Transverse colon (tissue), 4 donors: ENCODE data around the gene FAM20A. TPM values are rescaled to one million over a fixed set of nuclear protein-coding genes. Genes with fewer than 3 reads are reported as not detected.
A peak's percentile ranks its signal among the peaks of the same experiment; 100 is the strongest.

Experiments used
- DNase-seq: peaks from one replicate; pipeline ENCODE4 v3.0.0-alpha.2; 2019
- H3K27ac ChIP-seq, 4 donors: fragments of 200-600 bp; sonication (generic); 2 replicates each; pipeline ENCODE4 v1.5.1; 2016 to 2018; ENCODE audit warnings: inconsistent platforms in 4 of 4
- H3K27me3 ChIP-seq: fragments of 200-600 bp; sonication (generic); 2 replicates; pipeline ENCODE4 v1.5.1; 2017; ENCODE audit warnings: inconsistent platforms
- H3K36me3 ChIP-seq, 4 donors: fragments of 200-600 bp; sonication (generic); 2 replicates each; pipeline ENCODE4 v1.5.1; 2017 to 2019; ENCODE audit warnings: inconsistent platforms in 4 of 4
- H3K4me1 ChIP-seq, 4 donors: fragments of 200-600 bp; sonication (generic); 2 replicates each; pipeline ENCODE4 v1.5.1; 2017 to 2020; ENCODE audit warnings: inconsistent platforms in 4 of 4
- H3K4me3 ChIP-seq, 4 donors: fragments of 200-600 bp; sonication (generic); 1 replicate in 1 of 4; 2 replicates in 3 of 4; pipeline versions ENCODE4 v1.5.1 to v1.6.1; 2017 to 2019; ENCODE audit warnings: inconsistent platforms in 4 of 4
- H3K9me3 ChIP-seq, 2 donors: fragments of 200-600 bp; sonication (generic); 2 replicates each; pipeline ENCODE4 v1.5.1; 2017 to 2019; ENCODE audit warnings: inconsistent platforms in 2 of 2
- EP300 ChIP-seq: sonication (generic); formaldehyde crosslinking; IDR thresholded peaks from one replicate; pipeline ENCODE4 v1.6.1; 2017; ENCODE audit warnings: antibody characterized with exemption, low read depth
- POLR2A ChIP-seq: fragments of 450-650 bp; IDR thresholded peaks from one replicate; pipeline ENCODE4 v1.6.1; 2016; ENCODE audit warnings: antibody characterized with exemption, mild to moderate bottlenecking, moderate library complexity
- POLR2AphosphoS5 ChIP-seq, 3 donors: sonication (generic); formaldehyde crosslinking; IDR thresholded peaks; one replicate each; pipeline ENCODE4 v1.6.1; 2016; ENCODE audit warnings: antibody characterized with exemption in 3 of 3
- WGBS, 2 donors: methylation state at CpG; one replicate each; pipeline ENCODE4 v1.1.5; 2018; ENCODE audit warnings: low coverage in 1 of 2; 5-methylcytosine and 5-hydroxymethylcytosine counted together
- in situ Hi-C, 4 donors: fragments of 200-750 bp; cut with MboI; loops; one replicate each; pipeline versions ENCODE4 v1.15.0 to v1.15.1; 2017; ENCODE audit warnings: low sequenced_read_pairs in 3 of 4, low pct_ligation_motif_present in 1 of 4, low pct_unique_long_range_greater_than_20kb in 1 of 4
- intact Hi-C: fragments of 100-400 bp; cut with DNase I; formaldehyde crosslinking; loops from one replicate; pipeline ENCODE4 v1.15.1; 2023; ENCODE audit warnings: low total_unique reads
- total RNA-seq, 4 donors: library from RNA; depleted of rRNA; stranded (reverse); fragments of >200 nt; gene quantifications; one replicate each; pipeline ENCODE4 v1.1.0, GENCODE V29; 2016
- TF ChIP-seq, protein P1 (sequence below), 5 experiments: fragments of 200-600 bp in 3 of 5; fragments of 450-650 bp in 2 of 5; sonication (generic) in 3 of 5; IDR thresholded peaks; 1 replicate in 2 of 5; 2 replicates in 3 of 5; pipeline ENCODE4 v1.5.1; 2016 to 2017; ENCODE audit warnings: antibody characterized with exemption in 5 of 5, inconsistent platforms in 3 of 5, mild to moderate bottlenecking in 2 of 5, moderate library complexity in 1 of 5

FAM20A gene
- total RNA-seq, 4 donors from 2014 or later = 1.5 to 4.1 (median 3.5) TPM

DNA sequence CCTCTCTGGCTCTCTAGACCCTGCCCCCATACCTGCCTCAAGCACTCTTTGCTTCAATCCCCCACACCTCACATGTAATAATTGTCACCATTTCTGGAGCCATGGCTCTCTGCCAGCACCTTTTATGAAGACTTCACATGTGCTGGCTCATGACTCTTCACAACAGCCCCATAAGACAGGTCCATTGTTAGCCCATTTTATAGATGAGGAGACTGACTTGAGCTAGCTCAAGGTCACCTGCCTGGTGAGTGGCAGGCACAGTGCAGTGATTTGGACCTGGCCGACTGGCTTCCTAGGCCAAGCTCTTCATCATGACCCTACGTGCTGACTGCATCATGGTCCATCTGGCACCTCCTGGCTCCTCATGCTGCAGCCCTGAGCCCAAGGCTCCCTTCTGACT, 25.0 kb downstream of the FAM20A start:
- Histone ChIP-seq H3K36me3 (no peaks in the 10 kb centered on the region), H3K27ac (no peak overlapping the region), H3K4me3 (no peak overlapping the region), H3K4me1 (peaks cover 0 to 6% (median 0%) of the 10 kb centered on the region in 4 donors), H3K27me3 (no peaks in the 10 kb centered on the region), H3K9me3 (no peaks in the 10 kb centered on the region)
- intact Hi-C loops (no loop called here), in situ Hi-C loops (no loop called here)
- 100% methylated on average over 2 of the region's 2 CpGs; no CpG with 5 or more reads in 1 of the 2 donors for WGBS, 2 donors
- no peak for DNase-seq
- TF ChIP-seq, protein P1, sequence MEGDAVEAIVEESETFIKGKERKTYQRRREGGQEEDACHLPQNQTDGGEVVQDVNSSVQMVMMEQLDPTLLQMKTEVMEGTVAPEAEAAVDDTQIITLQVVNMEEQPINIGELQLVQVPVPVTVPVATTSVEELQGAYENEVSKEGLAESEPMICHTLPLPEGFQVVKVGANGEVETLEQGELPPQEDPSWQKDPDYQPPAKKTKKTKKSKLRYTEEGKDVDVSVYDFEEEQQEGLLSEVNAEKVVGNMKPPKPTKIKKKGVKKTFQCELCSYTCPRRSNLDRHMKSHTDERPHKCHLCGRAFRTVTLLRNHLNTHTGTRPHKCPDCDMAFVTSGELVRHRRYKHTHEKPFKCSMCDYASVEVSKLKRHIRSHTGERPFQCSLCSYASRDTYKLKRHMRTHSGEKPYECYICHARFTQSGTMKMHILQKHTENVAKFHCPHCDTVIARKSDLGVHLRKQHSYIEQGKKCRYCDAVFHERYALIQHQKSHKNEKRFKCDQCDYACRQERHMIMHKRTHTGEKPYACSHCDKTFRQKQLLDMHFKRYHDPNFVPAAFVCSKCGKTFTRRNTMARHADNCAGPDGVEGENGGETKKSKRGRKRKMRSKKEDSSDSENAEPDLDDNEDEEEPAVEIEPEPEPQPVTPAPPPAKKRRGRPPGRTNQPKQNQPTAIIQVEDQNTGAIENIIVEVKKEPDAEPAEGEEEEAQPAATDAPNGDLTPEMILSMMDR (IDR thresholded peaks at IDR 0.05) = no peak
- TF ChIP-seq POLR2A (no peak), EP300 (no peak), POLR2AphosphoS5 (IDR thresholded peaks at IDR 0.05) (no peak)

DNA sequence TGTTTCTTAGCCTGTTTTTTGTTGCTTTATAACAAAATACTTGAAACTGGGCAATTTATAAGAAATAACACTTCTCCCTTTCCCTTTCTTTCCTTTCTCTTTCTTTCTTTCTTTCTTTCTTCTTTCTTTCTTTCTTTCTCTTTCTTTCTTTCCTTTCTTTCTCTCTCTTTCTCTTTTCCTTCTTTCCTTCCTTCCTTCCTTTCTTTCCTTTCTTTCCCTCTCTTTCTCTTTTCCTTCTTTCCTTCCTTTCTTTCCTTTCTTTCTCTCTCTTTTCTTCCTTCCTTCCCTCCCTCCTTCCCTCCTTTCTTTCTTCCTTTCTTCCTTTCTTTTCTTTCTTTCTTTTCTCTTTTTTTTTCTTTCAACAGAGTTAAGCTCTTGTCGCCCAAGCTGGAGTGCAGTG, 27.8 kb downstream of the FAM20A start:
- Histone ChIP-seq H3K36me3 (no peaks in the 10 kb centered on the region), H3K27ac (no peak overlapping the region), H3K4me1 (peaks cover 0 to 6% (median 0%) of the 10 kb centered on the region in 4 donors), H3K27me3 (no peaks in the 10 kb centered on the region), H3K4me3 (no peak overlapping the region), H3K9me3 (no peaks in the 10 kb centered on the region)
- 92 to 100% methylated on average over 1 of the region's 1 CpG for WGBS, 2 donors
- no peak for DNase-seq
- intact Hi-C loops = no loop called here
- in situ Hi-C loops = no loop called here
- TF ChIP-seq EP300 (no peak), POLR2AphosphoS5 (IDR thresholded peaks at IDR 0.05) (no peak), POLR2A (no peak)
- TF ChIP-seq, protein P1 (IDR thresholded peaks at IDR 0.05) = no peak

DNA sequence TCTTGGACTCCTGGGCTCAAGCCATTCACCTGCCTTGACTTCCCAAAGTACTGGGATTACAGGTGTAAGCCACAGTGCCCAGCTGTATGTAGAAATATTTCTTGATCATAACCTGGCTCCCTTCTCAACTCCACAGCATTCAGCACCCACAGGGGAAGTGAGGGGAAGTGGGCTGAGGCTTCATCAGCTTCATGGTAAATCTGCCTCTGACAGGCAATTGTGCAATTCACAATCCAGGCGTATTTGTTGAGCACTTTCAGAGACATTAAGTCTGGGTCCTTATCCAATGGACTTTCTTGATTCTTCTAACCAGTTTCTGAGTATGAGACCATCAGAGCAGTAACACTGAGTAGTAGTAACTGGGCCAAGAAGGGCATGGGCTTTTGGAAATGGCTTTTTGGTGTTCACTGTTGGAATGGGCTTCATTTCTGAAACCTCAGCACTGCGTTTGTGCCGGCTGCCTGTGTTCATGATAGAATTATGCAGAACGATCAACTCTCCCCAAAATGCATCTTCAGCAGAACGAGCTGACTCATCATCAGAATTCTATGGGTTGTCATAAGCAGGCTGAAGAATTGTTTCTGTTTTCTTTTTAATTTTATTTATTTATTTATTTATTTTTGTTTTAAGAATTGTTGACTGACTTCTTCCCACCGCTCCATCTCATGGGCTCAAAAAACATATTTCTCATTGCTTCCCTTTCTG, 28.9 kb downstream of the FAM20A start:
- no peaks in the 10 kb centered on the region for H3K27me3 ChIP-seq
- 75 to 85% methylated on average over 1 to 6 of the region's 6 CpGs for WGBS, 2 donors
- in situ Hi-C loops = no loop called here
- intact Hi-C loops = no loop called here
- peak; percentile 11 for DNase-seq
- H3K4me3 ChIP-seq = no peak overlapping the region
- no peak overlapping the region for H3K27ac ChIP-seq
- H3K9me3 ChIP-seq = no peaks in the 10 kb centered on the region
- no peak for TF ChIP-seq POLR2A
- H3K4me1 ChIP-seq = peaks cover 0 to under 1% (median 0%) of the 10 kb centered on the region in 4 donors
- H3K36me3 ChIP-seq = no peaks in the 10 kb centered on the region

DNA sequence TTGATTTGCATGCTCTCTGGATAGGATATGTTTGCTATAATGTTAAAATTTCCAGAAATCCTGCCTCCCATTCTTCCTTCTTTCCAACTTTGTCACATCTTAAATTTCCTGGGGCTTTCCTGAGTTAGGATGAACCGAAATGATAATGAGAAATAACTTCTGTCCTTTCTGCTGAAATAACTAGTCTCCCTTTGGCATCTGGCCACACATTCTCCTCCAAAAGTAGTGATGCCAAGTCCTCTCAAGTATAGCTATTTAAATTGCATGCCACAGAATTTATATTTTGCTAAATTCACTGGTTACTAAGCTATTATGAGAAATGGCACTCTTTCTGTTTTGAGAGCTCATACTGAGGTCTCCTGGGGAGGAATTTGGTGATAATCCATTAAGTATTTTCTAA, 30.6 kb downstream of the FAM20A start:
- no peaks in the 10 kb centered on the region for H3K9me3 ChIP-seq
- no peak for DNase-seq
- WGBS, 2 donors = 55 to 77% methylated on average over 1 of the region's 1 CpG
- H3K4me1 ChIP-seq = no peaks in the 10 kb centered on the region
- in situ Hi-C loops (no loop called here), intact Hi-C loops (no loop called here)
- no peak overlapping the region for H3K4me3 ChIP-seq
- no peak overlapping the region for H3K27ac ChIP-seq
- TF ChIP-seq, protein P1 (IDR thresholded peaks at IDR 0.05) = no peak
- TF ChIP-seq POLR2AphosphoS5 (IDR thresholded peaks at IDR 0.05) = no peak
- no peak for TF ChIP-seq EP300
- no peak for TF ChIP-seq POLR2A
- H3K27me3 ChIP-seq = no peaks in the 10 kb centered on the region
- H3K36me3 ChIP-seq = no peaks in the 10 kb centered on the region

DNA sequence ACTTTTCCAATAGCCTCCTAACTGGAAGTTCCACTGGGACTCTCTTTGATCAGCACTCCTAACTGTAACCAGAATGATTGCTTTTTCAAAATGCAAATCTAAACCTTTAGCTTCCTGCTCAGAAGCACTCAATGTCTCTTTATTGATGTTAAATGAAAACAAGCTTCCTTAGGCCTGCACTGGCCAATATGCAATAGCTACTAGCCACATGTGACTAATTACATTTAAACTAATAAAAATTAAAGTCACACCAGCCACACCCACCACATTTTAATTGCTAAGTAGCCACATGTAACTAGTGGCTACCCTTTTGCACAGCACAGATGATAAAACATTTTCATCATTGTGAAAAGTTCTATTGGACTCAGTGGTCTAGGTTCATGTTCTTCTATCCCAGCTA, 31.8 kb downstream of the FAM20A start:
- TF ChIP-seq EP300 (no peak), POLR2AphosphoS5 (IDR thresholded peaks at IDR 0.05) (no peak), POLR2A (no peak)
- TF ChIP-seq, protein P1 (IDR thresholded peaks at IDR 0.05) = no peak
- Histone ChIP-seq H3K4me3 (no peak overlapping the region), H3K9me3 (no peaks in the 10 kb centered on the region), H3K4me1 (no peaks in the 10 kb centered on the region), H3K27me3 (no peaks in the 10 kb centered on the region), H3K36me3 (no peaks in the 10 kb centered on the region), H3K27ac (no peak overlapping the region)
- in situ Hi-C loops (no loop called here), intact Hi-C loops (no loop called here)
- DNase-seq = no peak
